SJCRH30 (cell line): ENCODE measurements around the gene SLC6A9. TPM values are rescaled to one million over a fixed set of nuclear protein-coding genes. Genes with fewer than 3 reads are reported as not detected.
A peak's percentile ranks its signal among the peaks of the same experiment; 100 is the strongest.

Source experiments
- DNase-seq, 2 experiments: peaks; one replicate each; pipeline ENCODE4 v3.0.0-alpha.2; 2015 to 2020
- H3K27ac ChIP-seq: fragments of 250-450 bp; sonication (Bioruptor Pico); 2 replicates; pipeline ENCODE4 v1.5.1; 2020; ENCODE audit warnings: mild to moderate bottlenecking, moderate library complexity
- H3K27me3 ChIP-seq: fragments of 250-450 bp; sonication (Bioruptor Pico); 2 replicates; pipeline ENCODE4 v1.5.1; 2020; ENCODE audit warnings: mild to moderate bottlenecking, moderate library complexity
- H3K36me3 ChIP-seq: fragments of 250-450 bp; sonication (Bioruptor Pico); 2 replicates; pipeline ENCODE4 v1.5.1; 2020; ENCODE audit warnings: mild to moderate bottlenecking, moderate library complexity
- H3K4me1 ChIP-seq: fragments of 250-450 bp; sonication (Bioruptor Pico); 2 replicates; pipeline ENCODE4 v1.5.1; 2020; ENCODE audit warnings: mild to moderate bottlenecking, moderate library complexity
- H3K4me3 ChIP-seq: fragments of 250-450 bp; sonication (Bioruptor Pico); 2 replicates; pipeline ENCODE4 v1.5.1; 2020; ENCODE audit warnings: mild to moderate bottlenecking, moderate library complexity
- H3K9me3 ChIP-seq: fragments of 250-450 bp; sonication (Bioruptor Pico); replicated peaks from 2 replicates; pipeline ENCODE4 v1.5.1; 2020; ENCODE audit warnings: mild to moderate bottlenecking, moderate library complexity
- total RNA-seq: library from RNA; depleted of rRNA; stranded (reverse); fragments of >200 nt; shearing (Covaris generic); gene quantifications from 2 replicates; pipeline ENCODE4 v1.2.3, GENCODE V29; 2014

The SLC6A9 gene
- total RNA-seq, 1 experiment from 2014 or later, result 0.51 TPM

- Histone ChIP-seq H3K27ac (no peak overlapping the region), H3K4me1 (peaks cover 9% of the 10 kb centered on the region), H3K9me3 (no peaks in the 10 kb centered on the region), H3K4me3 (no peak overlapping the region), H3K36me3 (no peaks in the 10 kb centered on the region), H3K27me3 (peaks cover 13% of the 10 kb centered on the region; the same call in 1 of the 2 replicates)
- no peak for DNase-seq
These were observed 29.6 kb upstream of the SLC6A9 start for GRCh38 chr1:44060830-44061267.

- H3K9me3 ChIP-seq, result no peaks in the 10 kb centered on the region
- H3K27me3 ChIP-seq, result peaks cover 13% of the 10 kb centered on the region; the same call in 1 of the 2 replicates
- peaks cover 9% of the 10 kb centered on the region for H3K4me1 ChIP-seq
- no peak overlapping the region for H3K27ac ChIP-seq
- H3K4me3 ChIP-seq, result no peak overlapping the region
- no peaks in the 10 kb centered on the region for H3K36me3 ChIP-seq
- DNase-seq, result peak; percentile 40 to 63
These were observed 28.5 kb upstream of the SLC6A9 start for GRCh38 chr1:44059664-44060355.

- Histone ChIP-seq H3K27ac (no peak overlapping the region), H3K36me3 (no peaks in the 10 kb centered on the region), H3K4me3 (no peak overlapping the region), H3K4me1 (peaks cover 9% of the 10 kb centered on the region), H3K9me3 (no peaks in the 10 kb centered on the region), H3K27me3 (peaks cover 10% of the 10 kb centered on the region; the same call in 1 of the 2 replicates)
- DNase-seq, result no peak
These were observed 27.9 kb upstream of the SLC6A9 start for GRCh38 chr1:44059212-44059611.

- no peaks in the 10 kb centered on the region for H3K36me3 ChIP-seq
- H3K4me1 ChIP-seq, result peaks cover 9% of the 10 kb centered on the region
- H3K27ac ChIP-seq, result no peak overlapping the region
- DNase-seq, result no peak
- no peak overlapping the region for H3K4me3 ChIP-seq
- no peaks in the 10 kb centered on the region for H3K9me3 ChIP-seq
- H3K27me3 ChIP-seq, result peaks cover 8% of the 10 kb centered on the region; the same call in 1 of the 2 replicates
These were observed 26.0 kb upstream of the SLC6A9 start for GRCh38 chr1:44057293-44057692.

- Histone ChIP-seq H3K9me3 (no peaks in the 10 kb centered on the region), H3K4me3 (no peak overlapping the region), H3K27me3 (0 out of 2 replicates have a peak, but pooled peaks cover 4% of the 10 kb centered on the region), H3K27ac (no peak overlapping the region), H3K4me1 (peaks cover 4% of the 10 kb centered on the region), H3K36me3 (no peaks in the 10 kb centered on the region)
- no peak for DNase-seq
These were observed 22.1 kb upstream of the SLC6A9 start for GRCh38 chr1:44053394-44053793.

- Histone ChIP-seq H3K9me3 (no peaks in the 10 kb centered on the region), H3K36me3 (no peaks in the 10 kb centered on the region), H3K4me1 (peaks cover 11% of the 10 kb centered on the region), H3K27me3 (0 out of 2 replicates have a peak, but pooled peaks cover 4% of the 10 kb centered on the region), H3K4me3 (no peak overlapping the region), H3K27ac (no peak overlapping the region)
- no peak for DNase-seq
These were observed 19.0 kb upstream of the SLC6A9 start for GRCh38 chr1:44050261-44050660.

GRCh38 chr1:44049839-44050238 is 18.6 kb upstream of the SLC6A9 start:
- no peak for DNase-seq
- H3K27ac ChIP-seq, result no peak overlapping the region
- no peaks in the 10 kb centered on the region for H3K9me3 ChIP-seq
- H3K27me3 ChIP-seq, result 0 out of 2 replicates have a peak, but pooled peaks cover 4% of the 10 kb centered on the region
- no peak overlapping the region for H3K4me3 ChIP-seq
- no peaks in the 10 kb centered on the region for H3K36me3 ChIP-seq
- peaks cover 11% of the 10 kb centered on the region for H3K4me1 ChIP-seq

- Histone ChIP-seq H3K27me3 (no peaks in the 10 kb centered on the region), H3K27ac (no peak overlapping the region), H3K4me1 (peaks cover 11% of the 10 kb centered on the region), H3K9me3 (no peaks in the 10 kb centered on the region), H3K4me3 (no peak overlapping the region), H3K36me3 (no peaks in the 10 kb centered on the region)
- DNase-seq, result no peak
These were observed 17.4 kb upstream of the SLC6A9 start for GRCh38 chr1:44048532-44049215.

GRCh38 chr1:44047131-44047530 is 15.9 kb upstream of the SLC6A9 start:
- H3K4me3 ChIP-seq, result no peak overlapping the region
- H3K27ac ChIP-seq, result no peak overlapping the region
- no peaks in the 10 kb centered on the region for H3K27me3 ChIP-seq
- DNase-seq, result no peak
- H3K4me1 ChIP-seq, result peaks cover 11% of the 10 kb centered on the region
- H3K9me3 ChIP-seq, result no peaks in the 10 kb centered on the region
- H3K36me3 ChIP-seq, result no peaks in the 10 kb centered on the region

GRCh38 chr1:44045064-44045463 is 13.8 kb upstream of the SLC6A9 start:
- Histone ChIP-seq H3K9me3 (no peaks in the 10 kb centered on the region), H3K36me3 (no peaks in the 10 kb centered on the region), H3K27ac (no peak overlapping the region), H3K4me3 (no peak overlapping the region), H3K4me1 (peaks cover 11% of the 10 kb centered on the region), H3K27me3 (no peaks in the 10 kb centered on the region)
- no peak for DNase-seq

- Histone ChIP-seq H3K4me1 (peaks cover 11% of the 10 kb centered on the region), H3K36me3 (no peaks in the 10 kb centered on the region), H3K27ac (no peak overlapping the region), H3K27me3 (no peaks in the 10 kb centered on the region), H3K4me3 (no peak overlapping the region), H3K9me3 (no peaks in the 10 kb centered on the region)
- no peak for DNase-seq
These were observed 13.0 kb upstream of the SLC6A9 start for GRCh38 chr1:44044071-44044801.

- no peak overlapping the region for H3K4me3 ChIP-seq
- no peak overlapping the region for H3K27ac ChIP-seq
- no peaks in the 10 kb centered on the region for H3K36me3 ChIP-seq
- H3K27me3 ChIP-seq, result no peaks in the 10 kb centered on the region
- no peaks in the 10 kb centered on the region for H3K9me3 ChIP-seq
- H3K4me1 ChIP-seq, result peaks cover 7% of the 10 kb centered on the region
- no peak for DNase-seq
These were observed 12.2 kb upstream of the SLC6A9 start for GRCh38 chr1:44043176-44044070.

GRCh38 chr1:44040846-44041245 is 9.6 kb upstream of the SLC6A9 start:
- Histone ChIP-seq H3K4me3 (no peak overlapping the region), H3K9me3 (no peaks in the 10 kb centered on the region), H3K27ac (no peak overlapping the region), H3K4me1 (peaks cover 12% of the 10 kb centered on the region), H3K27me3 (no peaks in the 10 kb centered on the region), H3K36me3 (no peaks in the 10 kb centered on the region)
- no peak for DNase-seq

- no peak overlapping the region for H3K27ac ChIP-seq
- peaks cover 17% of the 10 kb centered on the region for H3K4me1 ChIP-seq
- H3K36me3 ChIP-seq, result no peaks in the 10 kb centered on the region
- H3K4me3 ChIP-seq, result no peak overlapping the region
- no peak for DNase-seq
- H3K9me3 ChIP-seq, result no peaks in the 10 kb centered on the region
- H3K27me3 ChIP-seq, result no peaks in the 10 kb centered on the region
These were observed 9.2 kb upstream of the SLC6A9 start for GRCh38 chr1:44040418-44040817.
